NCI-H187 (cell line): ENCODE data around the gene TUSC7.

Source experiments
- DNase-seq, 2 experiments: peaks; one replicate each; lab custom pipeline; 2025; lab: John Stamatoyannopoulos, UW

TUSC7 gene

GRCh38 chr3:116709479-116709878, at the start of gene TUSC7:
TSS of gene TUSC7 (plus strand) at chr3:116709779.
- DNase-seq, result no peak

- no peak for DNase-seq
Observed at GRCh38 chr3:116661196-116661595, 48.4 kb upstream of the TUSC7 start.

DNA sequence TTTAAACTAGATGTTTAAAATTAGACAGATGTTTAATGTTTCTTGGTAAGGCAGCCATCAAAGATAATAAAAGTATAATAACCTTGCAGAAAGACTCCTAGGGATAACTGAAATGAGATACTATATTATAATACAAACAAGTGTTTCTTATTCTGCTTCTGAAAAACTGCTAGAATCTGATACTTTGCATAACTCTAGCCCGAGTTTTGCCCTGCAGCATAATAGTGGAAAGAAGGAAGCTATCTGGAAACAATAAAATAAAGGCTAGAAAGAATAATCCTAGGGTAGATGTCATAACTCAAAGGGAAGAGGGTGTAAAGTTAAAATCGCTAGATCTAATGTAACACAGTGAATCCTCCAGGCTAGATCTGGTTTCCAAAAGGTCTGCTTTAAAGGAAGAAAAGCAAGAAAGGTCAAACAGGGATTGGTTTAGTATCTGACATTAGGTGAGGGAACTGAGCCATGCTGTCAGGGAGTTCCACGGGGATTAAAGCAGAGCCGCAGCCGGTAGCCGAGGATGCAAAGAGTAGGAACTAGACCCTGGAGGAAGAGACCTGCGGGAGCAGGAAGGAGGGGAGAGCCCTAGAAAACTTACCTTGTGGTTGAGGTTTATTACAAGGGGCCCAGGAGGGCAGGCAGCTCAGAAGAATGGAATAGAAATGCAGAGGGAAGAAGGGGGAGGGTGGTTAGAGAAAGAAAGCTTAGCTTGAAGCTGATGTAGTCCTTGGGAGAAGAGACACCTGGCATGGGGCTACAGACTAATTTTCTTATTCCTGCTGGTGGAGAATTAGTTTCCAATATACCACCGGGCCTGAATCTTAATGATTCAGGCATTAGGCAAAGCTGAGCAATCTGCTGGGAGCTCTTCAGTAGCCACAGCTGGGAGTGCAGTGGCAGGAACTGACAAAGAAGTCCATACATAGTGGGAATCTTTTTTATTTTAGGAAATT, 46.1 kb upstream of the TUSC7 start:
- DNase-seq, result no peak

DNA sequence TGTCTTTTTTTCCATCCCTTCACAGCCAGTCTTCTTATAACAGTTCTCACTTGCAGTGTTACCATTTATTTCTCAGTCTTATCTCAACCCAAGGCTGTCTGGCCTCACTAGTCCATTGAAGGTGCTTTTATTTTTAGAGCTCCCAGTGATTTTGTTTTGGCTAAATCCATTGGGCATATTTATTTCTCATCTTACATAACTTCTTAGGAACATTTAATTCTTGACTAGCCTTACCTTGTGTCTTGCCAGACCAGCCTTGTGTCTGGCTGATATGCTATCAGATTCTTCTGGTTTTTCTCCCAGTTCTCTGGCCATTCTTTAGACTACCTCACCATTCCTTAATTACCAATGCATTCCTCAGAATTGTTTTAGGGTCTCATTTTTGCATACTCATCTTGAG, 42.3 kb upstream of the TUSC7 start:
- no peak for DNase-seq

- DNase-seq, result no peak
Observed at GRCh38 chr3:116667791-116668190, 41.8 kb upstream of the TUSC7 start.

GRCh38 chr3:116669576-116669975, 40.0 kb upstream of the TUSC7 start:
- no peak for DNase-seq

DNA sequence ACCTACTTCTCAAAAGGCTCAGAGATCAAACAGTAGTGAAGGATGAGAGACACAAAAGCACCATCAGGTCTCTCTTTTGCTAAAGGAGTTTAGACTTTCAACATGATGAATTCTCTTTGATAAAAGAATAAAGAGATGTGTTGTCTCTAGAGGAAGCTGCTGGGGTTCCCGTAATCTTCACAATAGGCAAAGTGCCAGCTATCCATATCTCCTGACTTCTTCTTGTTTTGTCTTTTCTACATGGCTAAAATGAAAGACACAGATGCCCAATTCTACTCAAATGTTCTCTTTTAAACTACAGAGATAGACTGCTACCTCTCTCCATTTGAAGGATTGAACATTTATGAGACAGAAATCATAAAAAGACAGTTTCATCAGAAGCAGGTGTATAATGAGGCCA, 38.4 kb upstream of the TUSC7 start:
- no peak for DNase-seq

DNA sequence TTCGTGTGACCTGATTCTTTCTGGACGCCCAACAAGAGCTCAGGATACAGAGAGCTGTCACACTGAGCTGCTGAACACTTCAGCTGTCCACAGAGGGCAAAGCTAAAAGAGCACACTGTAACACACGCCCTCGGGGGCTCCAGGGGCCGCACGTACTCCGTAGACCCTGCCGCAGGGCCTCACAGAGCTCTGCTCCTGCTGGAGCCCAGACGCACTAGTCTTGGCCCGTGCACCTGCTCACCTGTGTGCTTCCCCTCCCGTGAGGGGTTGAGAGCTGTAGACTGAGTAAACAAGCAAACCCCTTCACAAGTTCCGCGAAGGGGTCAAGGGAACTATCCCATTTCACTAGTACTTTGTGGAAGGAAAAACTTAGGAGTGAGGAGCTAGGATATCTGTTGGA, 30.7 kb upstream of the TUSC7 start:
- DNase-seq, result no peak

DNA sequence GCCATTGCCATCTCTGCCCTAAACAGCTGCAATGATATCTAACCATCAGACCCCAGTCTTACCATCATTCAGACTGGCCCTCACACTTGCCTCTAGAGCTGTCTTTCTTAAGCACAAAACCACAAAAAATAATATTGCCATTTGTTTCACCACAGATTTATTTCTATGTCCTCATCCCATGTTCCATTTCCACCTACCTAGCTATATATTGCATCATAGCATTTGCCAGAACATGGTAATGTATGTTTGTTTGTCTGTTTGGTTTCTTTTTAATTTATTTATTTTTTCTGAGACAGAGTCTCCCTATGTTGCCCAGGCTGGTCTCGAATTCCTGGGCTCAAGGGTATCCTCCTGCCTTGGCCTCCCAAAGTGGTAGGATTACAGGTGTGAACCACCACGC, 18.5 kb upstream of the TUSC7 start:
- DNase-seq, result no peak

- no peak for DNase-seq
Observed at GRCh38 chr3:116701070-116701469, 8.5 kb upstream of the TUSC7 start.

- no peak for DNase-seq
Observed at GRCh38 chr3:116702334-116702733, 7.2 kb upstream of the TUSC7 start.

DNA sequence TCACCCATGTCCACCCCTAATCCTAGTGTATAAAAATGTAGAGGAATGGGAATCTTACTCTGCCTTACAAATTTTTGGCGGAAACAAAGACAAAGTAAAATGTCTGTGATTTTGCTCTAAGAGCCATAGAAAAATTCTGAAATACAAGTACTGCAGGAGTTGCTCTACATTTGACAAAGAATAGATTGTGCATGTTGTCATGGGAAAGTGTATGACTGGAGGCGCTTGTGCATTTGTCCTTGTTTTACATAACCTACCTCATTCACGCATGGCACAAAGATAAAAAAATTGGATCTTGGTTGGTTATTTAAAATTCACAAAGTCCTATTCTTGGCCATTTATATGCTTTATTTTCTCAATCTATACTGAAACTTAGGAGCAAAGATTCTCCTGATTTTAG, 2.0 kb upstream of the TUSC7 start:
- no peak for DNase-seq

GRCh38 chr3:116716490-116716889, 6.9 kb downstream of the TUSC7 start:
- DNase-seq, result no peak

- DNase-seq, result no peak
Observed at GRCh38 chr3:116717566-116717965, 8.0 kb downstream of the TUSC7 start.

DNA sequence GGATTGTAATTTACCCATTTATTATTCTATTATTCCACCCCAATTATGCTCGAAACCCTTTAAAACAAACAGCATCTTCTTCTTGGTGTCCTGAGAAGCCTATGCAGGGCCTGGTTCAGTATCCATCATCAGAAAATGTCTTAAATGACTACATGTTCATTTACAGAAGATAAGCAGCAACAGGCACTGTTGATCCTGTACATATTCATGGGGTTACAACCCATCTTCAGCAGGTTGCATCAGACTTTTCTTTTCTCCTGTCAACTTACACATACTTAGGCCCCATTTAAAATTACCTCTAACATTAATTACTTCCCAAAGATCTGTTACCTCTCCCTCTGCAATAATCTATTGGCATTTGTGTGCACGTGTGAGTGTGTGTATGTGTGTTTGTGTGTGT, 18.9 kb downstream of the TUSC7 start:
- DNase-seq, result no peak

GRCh38 chr3:116734243-116734642, 24.7 kb downstream of the TUSC7 start:
- DNase-seq, result no peak

DNA sequence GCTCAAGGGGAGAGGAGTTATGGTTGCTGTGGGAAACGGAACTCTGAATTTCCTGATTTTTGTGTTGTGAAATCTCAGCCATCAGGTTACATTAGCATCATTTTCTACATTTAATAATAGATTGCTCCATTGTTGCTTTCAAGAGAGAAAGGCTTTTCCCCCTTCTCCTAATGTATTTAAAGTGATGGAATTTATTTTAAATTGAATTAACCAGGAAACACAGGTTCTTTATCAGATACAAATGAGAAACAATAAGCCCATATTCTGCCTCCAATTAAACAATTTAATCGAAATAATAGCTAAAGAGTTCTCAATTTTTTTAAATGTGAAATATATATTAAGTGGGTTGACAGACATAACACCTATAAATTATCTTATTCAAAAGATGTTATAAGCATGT, 30.1 kb downstream of the TUSC7 start:
- no peak for DNase-seq

- DNase-seq, result no peak
Observed at GRCh38 chr3:116740293-116740692, 30.7 kb downstream of the TUSC7 start.

- DNase-seq, result no peak
Observed at GRCh38 chr3:116741467-116741866, 31.9 kb downstream of the TUSC7 start.

DNA sequence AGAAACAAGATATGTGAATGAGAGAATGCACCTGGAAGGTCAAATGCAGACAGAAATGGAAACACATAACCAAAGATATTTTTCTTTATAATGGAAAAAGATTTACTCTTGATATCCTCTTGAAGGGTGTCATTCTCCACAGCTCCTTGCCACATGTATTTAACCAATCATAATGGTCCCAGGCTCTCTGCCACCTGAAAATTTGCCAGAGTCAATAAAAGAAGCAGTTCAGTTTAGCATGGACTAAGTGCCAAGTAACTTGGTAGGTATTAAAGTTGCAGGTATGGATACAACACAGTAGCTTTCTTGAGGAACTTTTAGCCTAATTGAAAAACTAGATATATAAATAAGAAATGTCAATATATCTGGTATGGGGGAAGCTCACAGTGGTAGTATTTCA, 33.5 kb downstream of the TUSC7 start:
- no peak for DNase-seq

DNA sequence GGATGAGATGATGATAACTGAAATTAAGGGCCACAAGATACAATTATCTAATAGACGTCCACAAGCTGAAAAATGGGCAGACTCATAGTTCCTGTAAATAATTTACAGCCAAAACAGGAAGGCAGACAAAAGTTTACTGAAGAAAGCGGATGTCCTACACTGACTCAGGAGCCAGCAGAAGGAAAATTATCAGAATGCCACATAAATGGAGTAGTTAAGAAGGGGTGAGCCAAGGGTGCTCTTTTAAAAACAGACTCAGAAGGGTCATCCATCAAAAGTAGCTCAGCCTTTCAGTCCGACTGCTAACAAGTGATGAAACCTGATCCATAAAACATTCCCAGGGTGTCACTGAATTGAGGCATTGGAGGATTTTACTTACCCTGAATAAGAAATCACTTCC, 39.8 kb downstream of the TUSC7 start:
- DNase-seq, result no peak

GRCh38 chr3:116757315-116757714, 47.7 kb downstream of the TUSC7 start:
- no peak for DNase-seq

- no peak for DNase-seq
Observed at GRCh38 chr3:116759316-116759715, 49.7 kb downstream of the TUSC7 start.
